Activated CD4-positive, alpha-beta T cell treated with anti-CD3 and anti-CD28 coated beads for 36 hours (primary cell): ENCODE data around the gene KRTAP2-2. TPM values are rescaled to one million over a fixed set of nuclear protein-coding genes. Genes with fewer than 3 reads are reported as not detected.

Experiments used
- total RNA-seq, 2 experiments: library from RNA; stranded (reverse); gene quantifications; one replicate each; pipeline ENCODE4 v1.2.3, GENCODE V29; 2021

The KRTAP2-2 gene
- total RNA-seq, 2 experiments from 2014 or later, result not detected

Other genes starting within 250 kb of the KRTAP2-2 start
- gene KRT10, start 232.6 kb downstream of the KRTAP2-2 start, total RNA-seq, result 10 to 100 TPM; 20.2 to 35.9 TPM
- gene KRT12, start 188.0 kb downstream of the KRTAP2-2 start, total RNA-seq, result not detected
- gene KRT20, start 170.0 kb downstream of the KRTAP2-2 start, total RNA-seq, result not detected
- not detected for gene KRT23, start 117.6 kb downstream of the KRTAP2-2 start, total RNA-seq
- not detected for gene KRT39, start 88.3 kb downstream of the KRTAP2-2 start, total RNA-seq
- not detected for gene KRT40, start 70.9 kb downstream of the KRTAP2-2 start, total RNA-seq
- not detected for gene KRTAP3-3, start 61.1 kb downstream of the KRTAP2-2 start, total RNA-seq
- not detected for gene KRTAP3-2, start 55.3 kb downstream of the KRTAP2-2 start, total RNA-seq
- gene KRTAP3-1, start 46.1 kb downstream of the KRTAP2-2 start, total RNA-seq, result not detected
- gene KRTAP1-5, start 28.0 kb downstream of the KRTAP2-2 start, total RNA-seq, result not detected
- gene KRTAP1-4, start 25.0 kb downstream of the KRTAP2-2 start, total RNA-seq, result not detected
- gene KRTAP1-3, start 20.4 kb downstream of the KRTAP2-2 start, total RNA-seq, result not detected
- gene KRTAP1-1, start 13.8 kb downstream of the KRTAP2-2 start, total RNA-seq, result not detected
- not detected for gene KRTAP2-1, start 7.9 kb downstream of the KRTAP2-2 start, total RNA-seq
- gene KRTAP2-3, start 4.9 kb upstream of the KRTAP2-2 start, total RNA-seq, result not detected
- gene KRTAP2-4, start 10.6 kb upstream of the KRTAP2-2 start, total RNA-seq, result not detected
- not detected for gene KRTAP4-7, start 28.9 kb upstream of the KRTAP2-2 start, total RNA-seq
- gene KRTAP4-8, start 42.9 kb upstream of the KRTAP2-2 start, total RNA-seq, result not detected
- not detected for gene KRTAP4-16, start 47.0 kb upstream of the KRTAP2-2 start, total RNA-seq
- gene KRTAP4-9, start 50.2 kb upstream of the KRTAP2-2 start, total RNA-seq, result not detected
- gene KRTAP4-11, start 63.1 kb upstream of the KRTAP2-2 start, total RNA-seq, result not detected
- not detected for gene KRTAP4-12, start 69.0 kb upstream of the KRTAP2-2 start, total RNA-seq
- gene KRTAP4-6, start 85.3 kb upstream of the KRTAP2-2 start, total RNA-seq, result not detected
- not detected for gene KRTAP4-5, start 94.6 kb upstream of the KRTAP2-2 start, total RNA-seq
- gene KRTAP4-4, start 105.5 kb upstream of the KRTAP2-2 start, total RNA-seq, result not detected
- gene KRTAP4-3, start 113.0 kb upstream of the KRTAP2-2 start, total RNA-seq, result not detected
- gene KRTAP4-2, start 123.0 kb upstream of the KRTAP2-2 start, total RNA-seq, result not detected
- gene KRTAP4-1, start 129.7 kb upstream of the KRTAP2-2 start, total RNA-seq, result not detected
- gene KRTAP9-1, start 134.7 kb upstream of the KRTAP2-2 start, total RNA-seq, result not detected
- not detected for gene KRTAP9-2, start 171.4 kb upstream of the KRTAP2-2 start, total RNA-seq
- gene KRTAP9-3, start 177.2 kb upstream of the KRTAP2-2 start, total RNA-seq, result not detected
- gene KRTAP9-8, start 182.8 kb upstream of the KRTAP2-2 start, total RNA-seq, result not detected
- gene KRTAP9-4, start 194.5 kb upstream of the KRTAP2-2 start, total RNA-seq, result not detected
- gene KRTAP9-9, start 200.2 kb upstream of the KRTAP2-2 start, total RNA-seq, result not detected
- gene KRTAP9-6, start 210.1 kb upstream of the KRTAP2-2 start, total RNA-seq, result not detected
- gene KRTAP9-7, start 220.5 kb upstream of the KRTAP2-2 start, total RNA-seq, result not detected
- not detected for gene KRTAP29-1, start 247.6 kb upstream of the KRTAP2-2 start, total RNA-seq